ENCODE data around the gene SMDT1. TPM values are rescaled to one million over a fixed set of nuclear protein-coding genes. Genes with fewer than 3 reads are reported as not detected.

The SMDT1 gene
- total and polyA plus RNA-seq, 9 of the 15 experiments (the other 6 are each of a cell fraction or from before 2014, with no cell fraction given): 7.9 to 65.2 (median 14.3) TPM

- TF ChIP-seq NR2C1 (IDR thresholded peaks at IDR 0.05) (no peak), NR2C1 (tag; IDR thresholded peaks at IDR 0.05) (peak; percentile 66), RFX1 (IDR thresholded peaks at IDR 0.05) (peak; percentile 52), PBX2 (CRISPR knock-in tag; IDR thresholded peaks at IDR 0.05; ENCODE audit: low read depth) (peak; percentile 83), PBX2 (tag; conservative IDR thresholded peaks at IDR 0.05; ENCODE audit: low read depth) (peak; percentile 96), THRB (CRISPR knock-in tag; conservative IDR thresholded peaks at IDR 0.05) (no peak; the same call in 1 of the 2 replicates), TBP (optimal IDR thresholded peaks at IDR 0.05; ENCODE audit: low read depth, low read length) (peak; percentile 96), CTCF (IDR thresholded peaks at IDR 0.05 in 2 of 3, conservative IDR thresholded peaks at IDR 0.05 in 1 of 3; ENCODE audit: insufficient read depth in 2 of 3, low read depth in 1 of 3, low read length in 3 of 3) (no peak), GATA2 (CRISPR knock-in tag; IDR thresholded peaks at IDR 0.05) (no peak), BDP1 (IDR thresholded peaks at IDR 0.05; ENCODE audit: insufficient read depth, insufficient read length) (no peak), SUPT5H (IDR thresholded peaks at IDR 0.05) (peak; percentile 74), FOXJ2 (tag; IDR thresholded peaks at IDR 0.05) (peak; percentile 42; the same call in 1 of the 2 replicates), ZBTB2 (IDR thresholded peaks at IDR 0.05) (0 out of 2 replicates have a peak, but pooled peaks have one; percentile 21), ZBTB9 (CRISPR knock-in tag; IDR thresholded peaks at IDR 0.05) (peak; percentile 78; the same call in 1 of the 2 replicates)
These were observed at the start of gene SMDT1 (continued) for GRCh38 chr22:42079319-42080251.

Data from K562 (cell line).